K562 (cell line): ENCODE measurements around the gene RSRP1. TPM values are rescaled to one million over a fixed set of nuclear protein-coding genes. Genes with fewer than 3 reads are reported as not detected.

Experiments used
- E2F4 ChIP-seq: sonication (generic); formaldehyde crosslinking; IDR thresholded peaks from 2 replicates; pipeline ENCODE4 v1.8.0; 2022; ENCODE audit warnings: mild to moderate bottlenecking, low read depth, missing genetic modification reagents
- EHMT2 ChIP-seq: fragments of 450-650 bp; IDR thresholded peaks from 2 replicates; pipeline ENCODE4 v1.6.1; 2018; ENCODE audit warnings: antibody characterized with exemption
- FOXM1 ChIP-seq, 2 experiments: fragments of 450-650 bp in 1 of 2; sonication (generic) in 1 of 2; formaldehyde crosslinking in 1 of 2; IDR thresholded peaks; 2 replicates each; pipeline versions ENCODE4 v1.6.1 to v1.9.0; 2017 to 2022; ENCODE audit warnings: low read depth in 2 of 2, mild to moderate bottlenecking in 2 of 2, missing genetic modification reagents in 1 of 2, moderate library complexity in 1 of 2
- HLTF ChIP-seq: fragments of 450-650 bp; IDR thresholded peaks from 2 replicates; pipeline ENCODE4 v1.6.1; 2016
- HNRNPK ChIP-seq: fragments of 200-400 bp; formaldehyde crosslinking; IDR thresholded peaks from one replicate; pipeline ENCODE4 v1.6.1; 2018; ENCODE audit warnings: mild to moderate bottlenecking, low read depth, low read length; ENCODE audit not compliant: poor library complexity, severe bottlenecking
- KDM2B ChIP-seq: fragments of 250-450 bp; sonication (Bioruptor Pico); IDR thresholded peaks from 2 replicates; pipeline ENCODE4 v1.8.0; 2021; ENCODE audit warnings: mild to moderate bottlenecking, moderate library complexity
- NBN ChIP-seq: fragments of 450-650 bp; IDR thresholded peaks from 2 replicates; pipeline ENCODE4 v1.6.1; 2016; ENCODE audit warnings: low read depth, mild to moderate bottlenecking
- SMARCC2 ChIP-seq: fragments of 450-650 bp; IDR thresholded peaks from 2 replicates; pipeline ENCODE4 v1.6.1; 2017; ENCODE audit warnings: antibody characterized with exemption, moderate library complexity, mild to moderate bottlenecking, low read depth
- TFE3 ChIP-seq: fragments of 450-650 bp; formaldehyde crosslinking; IDR thresholded peaks from 2 replicates; pipeline ENCODE4 v1.4.0; 2020; ENCODE audit warnings: mild to moderate bottlenecking, mixed read lengths
- TOE1 ChIP-seq, 2 experiments: fragments of 450-650 bp in 1 of 2; sonication (generic) in 1 of 2; formaldehyde crosslinking in 1 of 2; IDR thresholded peaks; 2 replicates each; pipeline versions ENCODE4 v1.7.1 to v1.8.0; 2016 to 2022; ENCODE audit warnings: borderline replicate concordance in 2 of 2, mild to moderate bottlenecking in 2 of 2, antibody characterized with exemption in 1 of 2, inconsistent platforms in 1 of 2, low read depth in 1 of 2, missing genetic modification reagents in 1 of 2, moderate library complexity in 1 of 2
- TSHZ1 ChIP-seq: fragments of 250-450 bp; sonication (Bioruptor Pico); IDR thresholded peaks from 2 replicates; pipeline ENCODE4 v1.4.0; 2020; ENCODE audit warnings: mild to moderate bottlenecking, moderate library complexity
- ZBTB7A ChIP-seq: IDR thresholded peaks from 2 replicates; pipeline ENCODE4 v1.6.1; 2011; ENCODE audit warnings: low read depth, mild to moderate bottlenecking, low read length, moderate library complexity, borderline replicate concordance; ENCODE audit not compliant: control insufficient read depth
- ZNF280A ChIP-seq: fragments of 450-650 bp; IDR thresholded peaks from 2 replicates; pipeline ENCODE4 v1.6.1; 2018; ENCODE audit warnings: mild to moderate bottlenecking, low read depth; ENCODE audit not compliant: partially characterized antibody
- ZNF280B ChIP-seq: fragments of 250-450 bp; sonication (Bioruptor Pico); IDR thresholded peaks from 2 replicates; pipeline ENCODE4 v1.5.1; 2021; ENCODE audit warnings: mild to moderate bottlenecking
- polyA plus RNA-seq, 8 experiments: library from polyadenylated mRNA; depleted of rRNA in 4 of 8; stranded (reverse) in 5 of 8; unstranded in 3 of 8; fragments of >200 nt; fragmentation: Nextera tagmentation in 2 of 8; fragmentation: Illumina TruSeq in 1 of 8; extraction: Ambion mirVana in 2 of 8; extraction: Trizol in 1 of 8; gene quantifications; 2 replicates each; pipeline versions ENCODE4 v1.2.1 to v1.2.3, GENCODE V29; 2011 to 2014; ENCODE audit warnings: inconsistent platforms in 1 of 8, missing spikeins in 1 of 8
- total RNA-seq, 7 experiments: library from RNA; depleted of rRNA in 6 of 7; stranded (reverse); fragments of >200 nt in 6 of 7; fragmentation: Illumina TruSeq in 2 of 7; extraction: Trizol in 2 of 7; gene quantifications; 2 replicates each; pipeline versions ENCODE4 v1.2.1 to v1.2.3, GENCODE V29; 2011 to 2021; ENCODE audit warnings: low replicate concordance in 1 of 7

RSRP1 gene
- total and polyA plus RNA-seq, 9 of the 15 experiments (the other 6 are each of a cell fraction or from before 2014, with no cell fraction given), result 27.2 to 283 (median 146) TPM

GRCh38 chr1:25245809-25246599 lies 1.2 kb downstream of the RSRP1 start (continued):
- TF ChIP-seq ZNF280B (CRISPR knock-in tag) (no peak), FOXM1 (IDR thresholded peaks at IDR 0.05; ENCODE audit: low read depth) (no peak), FOXM1 (CRISPR knock-in tag; IDR thresholded peaks at IDR 0.05; ENCODE audit: low read depth) (no peak), TSHZ1 (CRISPR knock-in tag) (no peak), TOE1 (IDR thresholded peaks at IDR 0.05; ENCODE audit: borderline replicate concordance) (no peak), TOE1 (CRISPR knock-in tag; IDR thresholded peaks at IDR 0.05; ENCODE audit: borderline replicate concordance, low read depth) (peak; percentile 84; the same call in 1 of the 2 replicates), SMARCC2 (no peak), ZBTB7A (no peak), KDM2B (CRISPR knock-in tag) (no peak), HNRNPK (no peak), NBN (no peak), TFE3 (CRISPR knock-in tag) (no peak), E2F4 (CRISPR knock-in tag) (peak; percentile 62; the same call in 1 of the 2 replicates), HLTF (no peak), EHMT2 (no peak), ZNF280A (no peak)
